ENCODE data around the gene BTBD18.

GRCh38 chr11:57801183-57801485 is 49.5 kb upstream of the BTBD18 start:
- TF ChIP-seq, protein P1, sequence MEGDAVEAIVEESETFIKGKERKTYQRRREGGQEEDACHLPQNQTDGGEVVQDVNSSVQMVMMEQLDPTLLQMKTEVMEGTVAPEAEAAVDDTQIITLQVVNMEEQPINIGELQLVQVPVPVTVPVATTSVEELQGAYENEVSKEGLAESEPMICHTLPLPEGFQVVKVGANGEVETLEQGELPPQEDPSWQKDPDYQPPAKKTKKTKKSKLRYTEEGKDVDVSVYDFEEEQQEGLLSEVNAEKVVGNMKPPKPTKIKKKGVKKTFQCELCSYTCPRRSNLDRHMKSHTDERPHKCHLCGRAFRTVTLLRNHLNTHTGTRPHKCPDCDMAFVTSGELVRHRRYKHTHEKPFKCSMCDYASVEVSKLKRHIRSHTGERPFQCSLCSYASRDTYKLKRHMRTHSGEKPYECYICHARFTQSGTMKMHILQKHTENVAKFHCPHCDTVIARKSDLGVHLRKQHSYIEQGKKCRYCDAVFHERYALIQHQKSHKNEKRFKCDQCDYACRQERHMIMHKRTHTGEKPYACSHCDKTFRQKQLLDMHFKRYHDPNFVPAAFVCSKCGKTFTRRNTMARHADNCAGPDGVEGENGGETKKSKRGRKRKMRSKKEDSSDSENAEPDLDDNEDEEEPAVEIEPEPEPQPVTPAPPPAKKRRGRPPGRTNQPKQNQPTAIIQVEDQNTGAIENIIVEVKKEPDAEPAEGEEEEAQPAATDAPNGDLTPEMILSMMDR (CRISPR knock-in tag; IDR thresholded peaks at IDR 0.05), result no peak
- TF ChIP-seq ZNF274 (CRISPR knock-in tag; IDR thresholded peaks at IDR 0.05), result no peak
- TF ChIP-seq JUND (CRISPR knock-in tag; IDR thresholded peaks at IDR 0.05), result no peak
- TF ChIP-seq CEBPB (IDR thresholded peaks at IDR 0.05; ENCODE audit: borderline replicate concordance, low read depth, low read length), result no peak
- TF ChIP-seq, protein P2, sequence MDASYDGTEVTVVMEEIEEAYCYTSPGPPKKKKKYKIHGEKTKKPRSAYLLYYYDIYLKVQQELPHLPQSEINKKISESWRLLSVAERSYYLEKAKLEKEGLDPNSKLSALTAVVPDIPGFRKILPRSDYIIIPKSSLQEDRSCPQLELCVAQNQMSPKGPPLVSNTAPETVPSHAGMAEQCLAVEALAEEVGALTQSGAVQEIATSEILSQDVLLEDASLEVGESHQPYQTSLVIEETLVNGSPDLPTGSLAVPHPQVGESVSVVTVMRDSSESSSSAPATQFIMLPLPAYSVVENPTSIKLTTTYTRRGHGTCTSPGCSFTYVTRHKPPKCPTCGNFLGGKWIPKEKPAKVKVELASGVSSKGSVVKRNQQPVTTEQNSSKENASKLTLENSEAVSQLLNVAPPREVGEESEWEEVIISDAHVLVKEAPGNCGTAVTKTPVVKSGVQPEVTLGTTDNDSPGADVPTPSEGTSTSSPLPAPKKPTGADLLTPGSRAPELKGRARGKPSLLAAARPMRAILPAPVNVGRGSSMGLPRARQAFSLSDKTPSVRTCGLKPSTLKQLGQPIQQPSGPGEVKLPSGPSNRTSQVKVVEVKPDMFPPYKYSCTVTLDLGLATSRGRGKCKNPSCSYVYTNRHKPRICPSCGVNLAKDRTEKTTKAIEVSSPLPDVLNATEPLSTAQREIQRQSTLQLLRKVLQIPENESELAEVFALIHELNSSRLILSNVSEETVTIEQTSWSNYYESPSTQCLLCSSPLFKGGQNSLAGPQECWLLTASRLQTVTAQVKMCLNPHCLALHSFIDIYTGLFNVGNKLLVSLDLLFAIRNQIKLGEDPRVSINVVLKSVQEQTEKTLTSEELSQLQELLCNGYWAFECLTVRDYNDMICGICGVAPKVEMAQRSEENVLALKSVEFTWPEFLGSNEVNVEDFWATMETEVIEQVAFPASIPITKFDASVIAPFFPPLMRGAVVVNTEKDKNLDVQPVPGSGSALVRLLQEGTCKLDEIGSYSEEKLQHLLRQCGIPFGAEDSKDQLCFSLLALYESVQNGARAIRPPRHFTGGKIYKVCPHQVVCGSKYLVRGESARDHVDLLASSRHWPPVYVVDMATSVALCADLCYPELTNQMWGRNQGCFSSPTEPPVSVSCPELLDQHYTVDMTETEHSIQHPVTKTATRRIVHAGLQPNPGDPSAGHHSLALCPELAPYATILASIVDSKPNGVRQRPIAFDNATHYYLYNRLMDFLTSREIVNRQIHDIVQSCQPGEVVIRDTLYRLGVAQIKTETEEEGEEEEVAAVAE (CRISPR knock-in tag; IDR thresholded peaks at IDR 0.05; ENCODE audit: borderline replicate concordance), result no peak
- TF ChIP-seq ZNF652 (CRISPR knock-in tag; IDR thresholded peaks at IDR 0.05; ENCODE audit: borderline replicate concordance, low read depth), result no peak
- no peak for TF ChIP-seq MEIS1 (CRISPR knock-in tag; IDR thresholded peaks at IDR 0.05; ENCODE audit: borderline replicate concordance)
- no peak for TF ChIP-seq RAD21 (CRISPR knock-in tag; IDR thresholded peaks at IDR 0.05)
- no peak for TF ChIP-seq ZNF841 (CRISPR knock-in tag; IDR thresholded peaks at IDR 0.05; ENCODE audit: borderline replicate concordance)
- TF ChIP-seq, protein P3, sequence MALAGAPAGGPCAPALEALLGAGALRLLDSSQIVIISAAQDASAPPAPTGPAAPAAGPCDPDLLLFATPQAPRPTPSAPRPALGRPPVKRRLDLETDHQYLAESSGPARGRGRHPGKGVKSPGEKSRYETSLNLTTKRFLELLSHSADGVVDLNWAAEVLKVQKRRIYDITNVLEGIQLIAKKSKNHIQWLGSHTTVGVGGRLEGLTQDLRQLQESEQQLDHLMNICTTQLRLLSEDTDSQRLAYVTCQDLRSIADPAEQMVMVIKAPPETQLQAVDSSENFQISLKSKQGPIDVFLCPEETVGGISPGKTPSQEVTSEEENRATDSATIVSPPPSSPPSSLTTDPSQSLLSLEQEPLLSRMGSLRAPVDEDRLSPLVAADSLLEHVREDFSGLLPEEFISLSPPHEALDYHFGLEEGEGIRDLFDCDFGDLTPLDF (CRISPR knock-in tag; IDR thresholded peaks at IDR 0.05), result no peak
- no peak for TF ChIP-seq MTA3 (CRISPR knock-in tag; IDR thresholded peaks at IDR 0.05)

All from HepG2 (cell line).